IPS-18c (cell line): Measurements from ENCODE around the gene ENPP6.
"Not testable (repeated sequence)": the region's sequence is repeated elsewhere in the genome, so short reads cannot be mapped to it uniquely, and the experiment has no call there.

Experiments
- H3K4me3 ChIP-seq: 2 replicates; pipeline ENCODE4 v1.7.0; 2013; ENCODE audit warnings: low read depth, mild to moderate bottlenecking, low read length, moderate library complexity; ENCODE audit not compliant: insufficient read depth
- H3K9me3 ChIP-seq: one replicate; pipeline ENCODE4 v1.6.1; 2013; ENCODE audit warnings: mild to moderate bottlenecking, low read length, moderate library complexity; ENCODE audit not compliant: control insufficient read depth, insufficient read depth

Gene ENPP6

DNA sequence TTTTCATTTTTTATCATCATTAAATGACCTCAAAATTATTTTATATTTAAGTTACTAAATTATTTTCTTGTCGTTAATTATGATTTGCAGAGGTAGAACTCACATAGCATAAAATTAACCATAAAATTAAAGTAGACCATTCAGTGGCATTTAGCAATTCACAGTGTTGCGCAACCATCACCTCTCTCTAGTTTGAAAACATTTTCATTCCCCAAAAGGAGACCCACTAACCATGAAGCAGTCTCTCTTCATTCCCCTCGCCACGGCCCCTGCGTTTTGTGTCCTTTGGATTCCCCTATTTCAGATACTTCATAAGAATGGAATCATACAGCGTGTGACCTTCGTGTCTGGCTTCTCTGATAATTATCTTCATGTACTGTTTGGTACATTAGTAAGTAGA lies 154.9 kb downstream of the ENPP6 start:
- H3K4me3 ChIP-seq, result no peak overlapping the region

DNA sequence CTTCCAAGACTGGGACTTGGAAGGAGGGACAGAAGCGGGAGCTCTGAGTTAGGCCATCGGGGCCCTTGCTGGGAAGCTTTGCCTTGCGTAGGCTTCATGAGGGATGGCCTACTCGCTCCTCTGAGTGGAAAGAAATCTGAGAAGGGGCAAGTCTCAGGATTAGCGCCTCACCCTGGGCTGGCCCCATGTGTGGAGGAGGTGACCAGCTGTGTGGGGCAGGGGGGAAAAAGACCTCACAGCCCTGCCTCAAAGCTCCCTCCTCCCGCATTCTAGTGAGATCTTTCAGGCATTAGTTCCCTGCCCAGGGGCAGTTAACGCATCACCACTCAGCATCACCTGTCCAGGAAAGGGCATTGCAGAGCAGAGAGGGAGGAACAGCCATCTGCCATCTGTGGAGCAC lies 156.1 kb downstream of the ENPP6 start:
- H3K9me3 ChIP-seq, result no peaks in the 10 kb centered on the region
- H3K4me3 ChIP-seq, result no peak overlapping the region

More for the DNA sequence above, 154.9 kb downstream of the ENPP6 start:
- no peaks in the 10 kb centered on the region for H3K9me3 ChIP-seq

DNA sequence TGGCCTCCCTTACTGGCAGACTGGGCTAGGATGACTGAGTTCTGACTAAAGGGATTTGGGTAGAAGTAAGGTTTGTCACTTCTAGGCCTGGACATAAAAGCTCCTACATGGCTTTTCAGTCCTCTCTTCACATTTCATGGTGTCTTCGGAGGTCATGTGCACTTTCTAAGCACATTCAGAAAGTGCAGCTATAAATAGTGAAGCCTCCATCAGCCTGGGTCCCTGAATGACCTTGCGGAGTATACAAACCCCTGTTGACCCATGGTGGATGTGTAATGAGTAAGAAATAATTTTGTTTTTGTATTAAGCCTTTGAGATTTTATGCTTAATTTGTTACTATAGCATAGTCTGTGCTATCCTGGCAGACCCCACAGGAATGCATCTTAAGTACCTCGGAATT lies 158.6 kb downstream of the ENPP6 start:
- H3K9me3 ChIP-seq, result no peaks in the 10 kb centered on the region

DNA sequence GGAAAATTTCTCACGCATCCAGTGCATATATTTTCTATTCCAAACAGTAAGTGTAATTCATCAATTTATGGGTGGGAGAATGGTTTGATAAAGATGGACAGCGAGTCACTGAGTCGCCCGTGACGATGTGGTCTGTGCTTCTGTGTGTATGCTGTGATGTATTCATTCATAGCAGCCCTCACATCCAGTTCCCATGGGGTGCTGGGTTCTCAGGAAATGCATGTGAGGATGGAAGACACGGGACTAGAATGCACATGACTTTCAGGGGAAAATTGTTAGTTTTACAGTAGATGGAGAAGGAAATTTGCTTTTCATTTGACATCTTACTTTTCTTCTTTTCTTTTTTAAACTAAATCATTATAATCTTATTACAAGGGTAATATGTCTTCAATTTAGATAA lies 159.6 kb downstream of the ENPP6 start:
- Histone ChIP-seq H3K4me3 (no peak overlapping the region), H3K9me3 (no peaks in the 10 kb centered on the region)

More for the DNA sequence above, 158.6 kb downstream of the ENPP6 start:
- H3K4me3 ChIP-seq, result no peak overlapping the region

DNA sequence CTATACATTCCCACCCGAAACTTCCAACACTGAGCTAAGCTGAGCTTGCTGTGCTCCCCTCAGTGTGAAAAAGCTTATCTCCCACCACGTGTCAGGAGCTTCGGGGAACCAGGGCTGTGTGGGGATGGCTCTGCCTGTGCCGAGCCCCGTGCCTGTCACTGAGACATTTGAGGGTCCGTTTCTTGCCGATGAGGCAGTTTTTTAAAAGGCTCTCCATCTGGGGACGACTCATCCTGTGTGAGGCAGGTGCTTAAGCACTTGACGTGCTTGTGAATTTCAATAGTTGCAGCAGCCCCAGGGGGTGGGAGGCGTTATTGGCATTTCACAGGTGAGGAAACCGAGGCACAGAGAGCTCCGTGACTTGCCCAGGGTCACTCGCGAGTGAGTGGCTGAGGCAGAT lies 160.8 kb downstream of the ENPP6 start:
- Histone ChIP-seq H3K4me3 (no peak overlapping the region), H3K9me3 (no peaks in the 10 kb centered on the region)

DNA sequence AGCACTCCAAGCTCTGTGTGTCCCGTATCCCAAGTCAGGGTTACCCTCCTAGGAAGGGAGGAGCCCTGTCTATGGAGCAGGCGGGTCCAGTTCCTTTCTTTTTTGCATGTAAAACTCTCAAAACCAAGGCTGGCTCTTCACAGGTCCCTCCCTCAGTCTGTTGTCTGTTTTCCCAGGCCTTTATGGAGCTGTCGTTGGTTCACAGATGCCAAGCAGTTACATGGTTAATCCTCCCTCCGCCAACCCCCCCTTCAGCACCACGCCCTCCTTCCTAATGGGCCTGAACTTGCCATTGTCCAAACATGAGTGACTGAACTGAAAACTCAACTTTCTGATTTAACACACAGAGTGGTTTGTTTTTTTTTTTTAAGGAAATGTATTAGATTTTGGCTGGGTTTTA lies 164.2 kb downstream of the ENPP6 start:
- Histone ChIP-seq H3K4me3 (no peak overlapping the region), H3K9me3 (no peaks in the 10 kb centered on the region)

DNA sequence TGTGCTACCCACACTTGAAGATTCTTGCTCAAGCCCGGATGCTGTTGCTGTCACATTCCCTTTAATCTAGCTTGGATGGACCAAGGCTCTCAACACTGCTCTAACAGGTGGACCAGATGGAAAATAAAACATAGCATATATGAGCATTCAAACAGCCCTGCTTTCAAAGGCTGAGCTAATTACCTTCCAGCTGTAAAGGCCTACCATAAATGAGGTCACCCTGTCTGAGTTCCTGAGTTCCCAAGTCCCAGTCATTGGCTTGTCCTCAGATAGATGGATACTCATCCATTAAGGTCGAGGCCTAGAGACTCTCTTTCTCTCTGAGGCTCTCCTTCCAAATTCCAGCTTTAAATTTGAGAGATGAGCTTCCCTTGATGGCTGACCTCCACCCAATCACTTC lies 165.1 kb downstream of the ENPP6 start:
- Histone ChIP-seq H3K9me3 (no peaks in the 10 kb centered on the region), H3K4me3 (no peak overlapping the region)

DNA sequence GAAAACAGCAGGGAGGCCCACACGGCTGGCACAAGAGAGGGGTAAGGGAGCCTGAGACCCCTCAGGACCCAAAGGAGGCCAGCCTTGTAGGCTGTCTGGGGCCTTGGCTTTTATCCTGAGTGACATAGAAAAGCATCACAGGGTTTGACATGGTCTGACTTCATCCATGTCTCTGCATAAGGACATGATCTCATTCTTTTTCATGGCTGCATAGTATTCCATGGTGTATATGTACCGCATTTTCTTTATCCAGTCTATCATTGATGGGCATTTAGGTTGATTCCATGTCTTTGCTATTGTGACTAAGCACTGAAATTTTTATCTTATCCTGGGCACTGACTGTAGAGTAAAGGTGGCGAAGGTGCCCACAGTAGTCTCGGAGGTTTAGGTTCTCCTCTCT lies 166.4 kb downstream of the ENPP6 start:
- not testable (repeated sequence) for H3K4me3 ChIP-seq, H3K9me3 ChIP-seq

DNA sequence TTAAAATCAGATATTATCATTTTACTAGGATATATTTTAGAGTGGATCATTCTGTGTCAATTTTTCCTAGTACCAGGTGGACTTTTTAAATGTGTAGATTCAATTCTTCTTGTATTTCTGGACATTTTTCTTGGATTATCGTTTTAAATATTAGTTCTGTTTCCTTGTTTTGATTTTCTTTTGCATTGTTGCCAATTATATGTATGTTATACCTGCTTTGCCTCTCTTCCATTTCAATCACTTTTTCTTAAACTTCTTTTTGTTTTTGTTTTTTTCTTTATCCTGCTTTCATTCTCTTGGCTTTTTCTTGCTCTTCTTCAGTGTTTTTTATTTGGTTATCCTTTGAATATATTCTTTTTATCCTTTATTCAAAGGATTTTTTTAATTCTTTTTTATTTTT lies 171.5 kb downstream of the ENPP6 start:
- Histone ChIP-seq H3K9me3 (no peaks in the 10 kb centered on the region), H3K4me3 (no peak overlapping the region)

DNA sequence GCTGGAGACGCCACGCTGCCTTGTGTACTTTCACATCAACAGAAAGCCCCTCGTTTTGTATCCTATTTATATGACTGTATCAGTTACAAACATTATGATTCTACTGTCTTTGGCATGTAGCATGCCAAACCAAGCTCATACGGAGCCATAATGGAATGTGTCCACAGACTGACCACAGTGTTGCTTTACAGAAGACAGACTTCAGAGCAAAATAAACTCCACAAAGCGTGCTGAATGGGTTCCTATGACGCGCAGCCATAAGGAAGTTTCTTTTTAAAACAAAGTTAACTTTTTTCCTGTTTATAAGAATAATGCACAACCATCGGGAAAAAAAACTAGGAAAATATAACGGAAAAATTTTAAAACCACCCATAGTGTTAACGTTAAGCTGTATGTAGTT lies 176.5 kb downstream of the ENPP6 start:
- no peak overlapping the region for H3K4me3 ChIP-seq
- H3K9me3 ChIP-seq, result no peaks in the 10 kb centered on the region

DNA sequence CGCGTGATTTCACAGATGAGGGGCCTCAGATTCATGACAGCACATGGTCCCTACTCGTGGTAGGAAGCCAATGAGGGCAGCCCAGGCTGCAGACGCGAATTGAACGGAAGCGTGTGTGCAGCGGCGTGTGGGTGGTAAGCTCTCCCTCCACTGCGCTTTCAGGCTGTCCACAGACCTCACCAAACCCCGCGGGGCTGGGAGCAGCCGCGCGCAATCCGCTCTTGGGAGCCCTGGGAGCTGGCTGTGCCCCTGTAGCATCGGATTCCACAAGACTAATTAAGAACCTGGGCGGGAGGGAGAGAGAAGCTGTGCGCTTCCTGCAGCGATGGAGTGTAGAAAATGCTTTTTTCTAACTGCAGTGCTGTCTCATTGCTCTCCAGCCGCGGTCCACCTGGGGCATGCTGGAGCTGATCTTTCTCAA lies 177.7 kb downstream of the ENPP6 start:
- H3K9me3 ChIP-seq, result no peaks in the 10 kb centered on the region
- H3K4me3 ChIP-seq, result no peak overlapping the region; the same call in 1 of the 2 replicates
